Prostate gland (tissue), 2 donors: ENCODE data around the gene TMEM184A.

Experiments
- POLR2A ChIP-seq: fragments of 450-650 bp; IDR thresholded peaks from one replicate; pipeline ENCODE4 v1.6.1; 2016; ENCODE audit warnings: antibody characterized with exemption, mild to moderate bottlenecking
- POLR2AphosphoS5 ChIP-seq: sonication (generic); formaldehyde crosslinking; IDR thresholded peaks from one replicate; pipeline ENCODE4 v1.6.1; 2017; ENCODE audit warnings: antibody characterized with exemption
- TF ChIP-seq, protein P1 (sequence below), 4 experiments: fragments of 200-600 bp in 2 of 4; fragments of 450-650 bp in 2 of 4; sonication (generic) in 2 of 4; IDR thresholded peaks; 1 replicate in 3 of 4; 2 replicates in 1 of 4; pipeline ENCODE4 v1.5.1; 2016 to 2019; ENCODE audit warnings: antibody characterized with exemption in 4 of 4, mild to moderate bottlenecking in 2 of 4, moderate library complexity in 2 of 4

- TF ChIP-seq, protein P1, sequence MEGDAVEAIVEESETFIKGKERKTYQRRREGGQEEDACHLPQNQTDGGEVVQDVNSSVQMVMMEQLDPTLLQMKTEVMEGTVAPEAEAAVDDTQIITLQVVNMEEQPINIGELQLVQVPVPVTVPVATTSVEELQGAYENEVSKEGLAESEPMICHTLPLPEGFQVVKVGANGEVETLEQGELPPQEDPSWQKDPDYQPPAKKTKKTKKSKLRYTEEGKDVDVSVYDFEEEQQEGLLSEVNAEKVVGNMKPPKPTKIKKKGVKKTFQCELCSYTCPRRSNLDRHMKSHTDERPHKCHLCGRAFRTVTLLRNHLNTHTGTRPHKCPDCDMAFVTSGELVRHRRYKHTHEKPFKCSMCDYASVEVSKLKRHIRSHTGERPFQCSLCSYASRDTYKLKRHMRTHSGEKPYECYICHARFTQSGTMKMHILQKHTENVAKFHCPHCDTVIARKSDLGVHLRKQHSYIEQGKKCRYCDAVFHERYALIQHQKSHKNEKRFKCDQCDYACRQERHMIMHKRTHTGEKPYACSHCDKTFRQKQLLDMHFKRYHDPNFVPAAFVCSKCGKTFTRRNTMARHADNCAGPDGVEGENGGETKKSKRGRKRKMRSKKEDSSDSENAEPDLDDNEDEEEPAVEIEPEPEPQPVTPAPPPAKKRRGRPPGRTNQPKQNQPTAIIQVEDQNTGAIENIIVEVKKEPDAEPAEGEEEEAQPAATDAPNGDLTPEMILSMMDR (IDR thresholded peaks at IDR 0.05) = no peak
- TF ChIP-seq POLR2A = no peak
- TF ChIP-seq POLR2AphosphoS5 = no peak
Observed at GRCh38 chr7:1591396-1591795, 35.4 kb upstream of the TMEM184A start.
